GM18868 (cell line): Measurements from ENCODE around the gene CASTOR2.
"Not testable (repeated sequence)": the region's sequence is repeated elsewhere in the genome, so short reads cannot be mapped to it uniquely, and the experiment has no call there.

ENCODE experiments used
- ATAC-seq: cut with Tn5 transposase; IDR thresholded peaks from one replicate; pipeline ENCODE4 v1.9.1; 2021; ENCODE audit warnings: mild to moderate bottlenecking, moderate library complexity; ENCODE audit not compliant: unreplicated experiment

CASTOR2 gene

DNA sequence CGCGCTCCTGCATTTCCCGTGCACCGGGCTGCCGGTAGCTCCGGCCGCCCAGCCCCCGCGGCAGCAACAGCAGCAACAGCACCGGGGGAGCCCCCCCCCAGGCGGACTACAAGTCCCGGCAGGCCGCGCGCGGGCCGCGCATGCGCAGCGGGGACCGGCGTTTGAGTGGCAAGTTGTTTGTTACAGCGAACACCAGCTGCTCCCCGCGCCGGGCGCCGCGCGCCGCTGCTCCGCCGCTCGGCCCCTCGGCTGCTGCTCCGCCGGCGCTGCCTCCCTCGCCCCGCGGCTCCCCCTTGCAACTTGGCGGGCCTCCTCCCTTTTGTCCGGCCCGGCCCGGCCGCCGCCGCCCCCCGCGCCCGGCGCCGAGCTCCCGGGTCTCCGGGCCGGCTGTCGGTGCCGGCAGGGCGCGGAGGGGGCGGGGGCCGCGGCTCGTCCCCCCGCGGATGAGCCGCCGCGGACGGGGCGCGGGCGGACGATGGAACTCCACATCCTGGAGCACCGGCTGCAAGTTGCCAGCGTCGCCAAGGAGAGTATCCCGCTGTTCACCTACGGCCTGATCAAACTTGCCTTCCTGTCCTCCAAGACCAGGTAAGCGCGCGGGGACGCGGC, at the start of gene CASTOR2:
Gene CASTOR2 (plus strand): TSS at position 195 of the 609 bp plus-strand sequence. CDS start 281 bp downstream, at position 476.
- peak; percentile 91 for ATAC-seq

DNA sequence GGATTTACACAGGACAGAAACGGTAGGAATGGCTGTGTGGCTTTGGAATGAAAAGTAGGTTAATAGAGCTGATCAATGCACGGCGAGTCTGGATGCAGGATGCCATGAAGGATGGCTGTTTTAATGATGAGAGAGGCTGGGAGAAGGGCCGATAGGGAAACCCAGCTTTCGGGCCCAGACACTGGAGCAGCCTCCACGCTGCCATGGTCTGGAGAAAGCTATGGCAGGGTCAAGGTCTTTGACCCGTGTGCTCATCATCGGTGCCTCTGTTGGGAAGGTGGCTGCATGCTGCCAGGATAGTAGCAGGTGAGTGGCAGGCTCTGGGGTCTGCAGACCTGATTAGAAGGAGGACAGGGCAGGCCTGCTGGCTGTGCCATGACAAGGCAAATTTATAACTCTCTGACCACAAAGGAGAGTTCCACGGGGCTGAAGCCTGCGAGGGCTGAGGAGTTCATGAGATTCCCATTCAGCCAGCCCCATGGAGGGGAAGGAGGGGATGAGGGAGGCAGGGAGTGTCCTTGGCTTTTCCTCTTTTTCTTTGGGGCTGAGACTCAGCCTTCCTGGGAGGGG, 42.1 kb upstream of the CASTOR2 start:
- ATAC-seq, result not testable (repeated sequence)

DNA sequence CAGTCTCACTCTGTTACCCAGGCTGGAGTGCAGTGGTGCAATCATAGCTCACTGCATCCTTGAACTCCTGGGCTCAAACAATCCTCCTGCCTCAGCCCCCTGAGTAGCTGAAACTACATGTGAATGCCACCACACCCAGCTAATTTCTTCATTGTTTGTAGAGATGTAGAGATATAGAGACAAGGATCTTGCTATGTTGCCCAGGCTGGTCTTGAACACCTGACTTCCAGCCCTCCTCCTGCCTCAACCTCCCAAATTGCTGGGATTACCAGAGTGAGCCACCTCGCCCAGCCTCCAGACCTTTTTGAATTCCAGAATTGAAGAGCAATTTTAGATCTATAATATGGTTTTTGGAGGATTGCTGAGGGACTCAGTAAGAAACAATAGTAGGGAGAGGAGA, 40.9 kb upstream of the CASTOR2 start:
- ATAC-seq, result not testable (repeated sequence)

DNA sequence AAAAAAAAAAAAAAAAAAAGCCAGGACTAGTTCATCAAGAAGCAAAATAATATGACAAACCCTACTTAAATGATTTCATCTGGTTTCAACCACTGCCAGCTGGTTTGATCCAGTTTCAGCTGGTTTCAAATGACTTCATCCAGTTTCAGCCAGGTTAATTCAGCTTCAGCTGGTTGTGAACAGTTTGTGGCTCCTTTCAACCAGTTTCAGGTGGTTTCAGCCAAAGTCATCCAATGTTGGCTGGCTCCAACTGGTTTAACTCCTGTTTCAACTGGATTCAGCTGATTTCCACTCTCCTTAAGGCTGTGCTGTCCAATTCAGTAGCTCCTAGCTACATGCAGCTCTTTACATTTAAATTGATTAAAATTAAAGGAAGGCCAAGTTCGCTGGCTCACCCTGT, 37.5 kb upstream of the CASTOR2 start:
- ATAC-seq, result not testable (repeated sequence)

DNA sequence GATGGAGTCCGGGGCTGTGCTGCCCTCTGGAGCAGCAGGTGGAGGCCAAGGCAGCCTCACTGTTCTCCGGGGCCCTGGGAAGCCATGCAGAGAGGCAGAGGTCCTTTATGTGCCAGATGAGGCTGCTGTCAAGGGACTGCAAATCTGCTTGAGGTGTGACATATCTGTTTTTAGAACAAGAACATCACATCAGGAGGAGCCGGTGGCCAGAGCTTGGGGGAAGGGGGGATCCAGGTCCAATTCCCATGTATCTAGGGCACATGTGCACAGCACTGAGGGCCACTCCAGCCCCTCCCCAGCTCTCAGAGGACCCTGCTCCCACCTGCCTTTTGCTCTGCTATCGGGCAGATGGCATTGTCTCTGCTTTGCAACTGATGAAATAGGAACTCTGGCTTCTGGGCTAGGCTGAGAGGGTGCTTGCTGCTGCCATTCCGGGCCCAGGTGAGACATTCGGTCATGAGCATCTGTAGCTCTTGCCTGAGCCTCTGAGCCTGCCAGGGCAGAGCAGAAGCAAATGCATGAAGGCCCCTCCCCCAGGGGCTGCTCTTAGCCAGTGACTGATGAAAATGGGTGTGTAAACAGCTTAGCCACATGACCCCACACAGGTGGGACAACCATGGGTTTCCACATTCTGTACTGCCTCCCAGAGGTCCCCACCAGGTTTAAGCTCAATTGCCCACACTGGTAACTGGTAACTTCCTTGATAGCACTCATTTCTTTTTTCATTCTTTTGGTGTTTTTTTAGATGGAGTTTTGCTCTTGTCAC, 32.8 kb upstream of the CASTOR2 start:
- peak; percentile 67 for ATAC-seq

DNA sequence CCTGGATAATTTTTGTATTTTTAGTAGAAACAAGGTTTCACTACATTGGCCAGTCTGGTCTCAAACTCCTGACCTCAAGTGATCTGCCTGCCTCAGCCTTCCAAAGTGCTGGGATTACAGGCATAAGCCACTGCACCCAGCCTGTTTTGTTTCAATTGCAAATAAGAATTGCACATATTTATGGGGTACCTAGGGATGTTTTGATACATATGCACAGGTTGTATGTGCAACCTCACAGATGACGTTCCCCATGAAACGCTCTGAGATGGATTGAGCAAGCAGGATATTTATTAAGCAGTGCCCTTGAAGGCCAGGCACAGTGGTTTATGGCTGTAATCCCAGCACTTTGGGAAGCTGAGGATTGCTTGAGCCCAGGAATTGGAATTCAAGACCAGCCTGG, 25.1 kb upstream of the CASTOR2 start:
- ATAC-seq, result not testable (repeated sequence)

DNA sequence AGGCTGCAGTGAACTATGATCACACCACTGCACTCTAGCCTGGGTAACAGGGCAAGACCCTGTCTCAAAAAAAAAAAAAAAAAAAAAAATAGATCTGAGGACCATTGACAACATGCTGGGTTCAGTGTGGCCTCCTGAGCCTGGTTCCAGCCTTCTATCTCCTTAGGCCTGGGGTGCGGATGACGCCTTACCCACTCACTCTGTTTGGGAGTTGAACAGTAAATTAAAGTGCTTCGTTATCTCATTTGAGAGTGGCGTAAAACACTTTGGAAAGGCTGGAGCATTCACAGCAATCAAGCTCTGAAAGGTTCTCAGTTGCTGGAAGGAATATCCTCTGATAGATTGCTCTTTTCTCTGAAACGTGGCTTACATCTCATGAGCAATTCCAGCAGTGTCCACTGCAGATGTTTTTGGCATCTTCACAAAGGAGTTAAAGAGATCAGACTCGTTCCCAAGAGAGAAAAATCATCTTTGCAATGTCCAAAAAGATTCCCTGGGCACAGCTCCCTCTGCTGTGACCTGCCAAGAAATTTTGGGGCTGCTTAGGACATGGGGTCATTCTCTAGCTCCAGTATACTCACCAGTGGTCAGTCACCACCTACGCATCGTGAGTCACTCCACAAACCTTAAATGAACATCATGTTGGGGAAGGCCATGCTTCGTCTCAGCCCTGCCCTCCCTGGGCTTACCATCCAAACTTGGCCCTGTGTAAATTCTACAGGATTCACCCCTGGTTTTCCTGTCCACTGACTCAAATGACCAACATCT, 23.0 kb upstream of the CASTOR2 start:
- not testable (repeated sequence) for ATAC-seq

DNA sequence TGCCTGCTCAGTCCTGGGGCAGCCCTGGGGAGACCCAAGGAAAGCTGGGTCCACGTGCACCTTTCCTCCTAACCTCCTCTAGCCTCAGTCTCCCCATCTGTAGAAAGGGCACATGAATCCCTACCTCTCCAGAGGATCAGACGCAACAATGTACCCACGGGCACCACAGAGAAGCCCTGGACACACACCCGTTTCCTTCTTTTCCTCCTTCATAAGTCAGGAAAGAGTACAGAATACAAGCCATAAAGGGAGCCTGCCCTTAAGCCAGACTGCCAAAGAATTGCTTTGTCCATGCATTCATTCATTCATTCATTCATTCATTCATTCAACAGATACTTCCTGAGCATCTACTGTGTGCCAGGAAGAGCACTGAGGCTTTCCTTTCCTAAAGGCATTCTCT, 20.6 kb upstream of the CASTOR2 start:
- not testable (repeated sequence) for ATAC-seq

DNA sequence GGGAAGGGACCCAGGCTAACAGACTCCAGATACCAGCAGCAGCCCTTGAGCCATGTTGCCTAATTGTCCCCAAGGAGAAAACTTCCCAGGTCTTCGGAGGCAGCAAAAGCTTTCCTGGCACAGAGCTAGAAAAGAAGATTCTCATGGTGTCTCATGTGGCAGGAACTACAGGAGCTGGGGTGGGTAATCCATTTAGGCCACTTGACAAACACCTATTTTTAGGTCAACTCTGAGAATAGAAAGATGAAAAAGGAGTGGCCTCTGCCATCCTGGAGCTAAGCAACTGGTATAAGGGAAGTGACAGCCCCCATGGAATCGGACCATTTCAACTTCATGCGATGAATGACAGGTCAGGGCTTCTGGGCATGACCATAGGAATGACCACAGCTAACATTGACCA, 16.8 kb upstream of the CASTOR2 start:
- not testable (repeated sequence) for ATAC-seq

DNA sequence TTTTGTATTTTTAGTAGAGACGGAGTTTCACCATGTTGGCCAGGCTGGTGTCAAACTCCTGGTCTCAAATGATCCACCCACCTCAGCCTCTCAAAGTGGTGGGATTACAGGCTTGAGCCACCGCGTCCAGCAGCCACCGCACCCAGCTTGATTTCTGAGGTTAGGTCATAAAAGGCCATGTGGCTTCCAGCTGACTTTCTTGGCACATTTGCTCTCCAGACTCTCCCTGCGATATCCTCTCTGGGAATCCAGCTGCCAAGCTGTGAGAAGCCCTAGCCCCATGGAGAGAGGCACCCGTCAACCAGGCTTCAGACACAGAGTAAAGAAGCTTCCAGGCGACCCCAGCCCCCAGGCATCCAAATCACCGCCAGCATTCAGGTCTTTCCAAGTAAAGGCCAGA, 10.7 kb upstream of the CASTOR2 start:
- not testable (repeated sequence) for ATAC-seq

DNA sequence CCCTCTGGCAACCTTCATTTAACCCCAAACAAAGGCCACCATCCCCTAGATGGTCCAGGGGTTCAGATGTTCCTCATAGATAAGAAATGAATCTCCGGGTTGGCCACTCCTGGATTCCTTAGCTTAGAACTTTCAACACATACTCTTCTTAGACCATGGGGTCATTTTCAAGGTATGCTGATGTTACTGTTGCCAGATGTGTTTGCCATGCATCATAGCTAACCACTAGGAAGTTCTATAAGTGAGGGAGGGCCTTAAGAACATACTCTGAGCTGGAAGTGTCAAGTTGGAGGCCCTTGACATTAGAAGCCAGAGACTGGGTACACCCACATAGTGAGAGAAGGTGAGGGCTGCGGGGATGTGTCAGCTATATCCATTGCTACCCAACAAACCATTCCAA, 6.2 kb upstream of the CASTOR2 start:
- ATAC-seq, result not testable (repeated sequence)

DNA sequence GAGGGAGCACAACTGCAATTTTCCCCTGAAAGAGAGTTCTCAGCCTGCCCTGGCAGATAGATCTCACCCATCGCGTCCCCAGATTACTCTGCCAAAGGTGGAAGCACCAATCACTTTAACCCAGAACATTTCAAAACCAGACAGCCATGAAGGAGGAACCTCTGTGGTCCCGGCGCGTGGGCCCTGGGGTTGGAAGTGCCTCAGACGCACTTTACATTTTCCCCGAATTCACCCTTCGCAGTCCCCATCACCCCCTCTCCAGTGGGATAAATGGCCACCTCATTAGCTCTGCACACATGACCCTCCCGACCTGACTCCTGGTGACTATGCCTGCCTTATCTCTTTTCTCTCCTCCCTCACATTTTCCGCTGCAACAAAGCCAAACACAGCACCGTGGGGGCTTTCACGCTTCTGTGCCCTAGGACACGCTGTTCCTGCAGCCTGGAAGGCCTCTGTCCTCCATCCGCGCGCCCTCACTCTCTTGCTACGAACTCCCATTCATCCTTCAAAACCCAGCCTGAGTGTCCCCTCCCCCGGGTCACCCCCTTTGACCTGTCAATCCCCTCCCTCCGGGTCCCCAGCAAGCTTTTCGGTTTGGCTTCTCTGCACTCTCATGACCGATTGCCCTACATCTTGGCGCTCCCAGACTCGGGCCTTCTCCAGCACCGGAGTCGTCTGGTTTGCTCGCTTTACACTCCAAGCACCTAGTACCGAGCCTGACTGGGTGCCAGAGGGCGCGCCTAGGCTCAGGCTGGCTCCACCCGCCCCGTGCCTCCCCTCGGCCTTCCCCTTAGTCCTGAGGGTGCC, 598 bp upstream of the CASTOR2 start:
- peak; percentile 41 for ATAC-seq

DNA sequence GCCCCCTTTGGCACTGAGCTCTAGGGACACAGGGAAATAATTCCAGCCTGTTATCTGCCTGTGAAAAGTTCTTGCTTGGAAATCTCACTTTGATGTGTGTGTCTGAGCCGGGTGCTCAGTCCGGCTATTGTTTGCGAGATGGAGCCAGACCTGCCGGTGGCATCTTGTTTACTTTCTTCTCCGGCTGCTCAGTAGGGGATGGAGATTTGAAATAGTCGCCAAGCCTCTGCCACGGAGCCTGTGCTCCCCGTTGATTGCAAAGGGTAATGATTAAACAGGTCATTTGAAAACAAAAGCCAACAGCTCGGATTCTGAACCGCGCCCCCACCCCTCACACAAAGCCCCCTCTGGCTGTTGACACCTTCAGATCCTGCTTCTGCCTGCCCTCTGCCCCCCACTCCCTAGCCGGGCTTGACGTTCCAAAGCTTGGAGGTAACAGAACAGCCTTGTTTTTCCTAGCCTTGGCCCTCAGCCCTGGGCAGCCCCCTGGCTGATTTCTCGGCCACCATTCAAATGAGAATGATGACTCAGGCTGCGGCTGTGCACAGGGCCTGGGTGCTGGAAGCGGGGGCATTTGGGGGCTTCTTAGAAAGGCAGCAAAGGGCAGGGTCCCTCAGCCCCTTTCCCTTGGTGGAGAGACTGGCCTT, 1.8 kb downstream of the CASTOR2 start:
- ATAC-seq, result not testable (repeated sequence)

DNA sequence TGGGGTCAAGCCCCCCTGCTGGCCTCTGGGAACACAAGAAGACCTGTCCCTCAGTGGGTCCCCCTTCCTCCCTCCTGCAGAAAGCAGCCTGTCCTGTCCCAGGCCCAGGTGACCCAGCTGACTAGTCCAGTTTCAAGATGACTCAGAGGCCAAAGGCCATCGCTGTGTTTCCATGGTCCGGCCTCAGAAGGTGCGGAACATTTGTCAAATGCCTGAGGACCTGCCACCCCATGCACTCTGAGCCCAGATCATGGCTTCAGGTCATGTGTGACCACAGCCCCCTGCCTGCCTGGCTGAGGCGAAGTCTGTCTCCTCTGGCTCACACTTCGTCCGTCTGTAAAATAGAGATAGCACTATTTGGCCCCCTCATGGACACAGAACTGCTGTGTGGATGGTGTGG, 2.4 kb downstream of the CASTOR2 start:
- ATAC-seq, result not testable (repeated sequence)

DNA sequence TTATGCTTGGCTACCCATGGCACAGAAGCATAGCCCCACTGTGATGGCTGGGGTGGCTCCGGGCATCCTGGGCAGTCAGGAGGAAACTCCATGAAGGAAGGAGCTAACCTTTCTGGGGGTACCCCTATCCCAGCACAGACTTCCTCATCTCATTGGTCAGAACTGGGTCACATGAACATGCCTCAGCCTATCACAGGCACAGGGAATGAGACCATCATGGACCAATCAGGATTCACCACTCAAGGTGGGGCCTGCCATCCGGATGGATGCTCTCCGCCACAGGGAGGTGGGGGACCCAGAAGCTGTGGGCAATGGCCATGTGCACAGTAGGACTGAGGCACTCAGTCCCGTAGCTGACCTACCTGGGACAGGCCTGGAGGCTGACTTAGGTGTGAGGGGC, 6.9 kb downstream of the CASTOR2 start:
- not testable (repeated sequence) for ATAC-seq

DNA sequence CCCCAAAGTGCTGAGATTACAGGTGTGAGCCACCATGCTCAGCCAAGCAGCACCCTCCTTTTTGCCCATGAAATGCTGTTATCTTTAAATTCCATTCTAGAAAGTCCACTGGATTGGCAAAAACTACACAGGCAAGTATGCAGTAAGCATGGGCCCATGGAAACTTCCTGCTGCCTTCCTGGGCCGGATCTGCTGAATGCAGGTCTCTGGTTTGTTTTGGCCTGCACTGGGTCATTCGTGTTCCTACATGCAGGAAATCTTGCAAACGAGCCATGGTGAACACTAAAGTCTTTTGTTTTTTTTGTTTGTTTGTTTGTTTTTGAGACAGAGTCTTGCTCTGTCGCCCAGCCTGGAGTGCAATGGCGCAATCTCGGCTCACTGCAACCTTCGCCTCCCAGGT, 7.9 kb downstream of the CASTOR2 start:
- not testable (repeated sequence) for ATAC-seq

DNA sequence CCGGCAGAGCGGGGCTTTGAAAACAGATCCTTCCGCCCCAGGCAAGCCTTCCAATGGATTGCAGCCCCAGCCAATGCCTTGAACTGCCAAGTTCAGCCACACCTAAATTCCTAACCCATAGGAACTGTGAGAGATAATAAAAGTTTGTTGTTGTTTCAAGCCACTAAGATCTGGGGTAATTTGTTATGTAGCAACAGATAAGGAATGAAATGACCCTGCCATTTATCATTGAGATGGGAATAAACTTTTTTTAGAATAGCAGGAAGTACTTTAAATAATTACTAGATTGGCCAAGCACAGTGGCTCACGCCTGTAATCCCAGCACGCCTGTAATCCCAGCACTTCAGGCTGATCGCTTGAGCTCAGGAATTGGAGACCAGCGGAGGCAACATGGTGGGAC, 11.5 kb downstream of the CASTOR2 start:
- ATAC-seq, result not testable (repeated sequence)

DNA sequence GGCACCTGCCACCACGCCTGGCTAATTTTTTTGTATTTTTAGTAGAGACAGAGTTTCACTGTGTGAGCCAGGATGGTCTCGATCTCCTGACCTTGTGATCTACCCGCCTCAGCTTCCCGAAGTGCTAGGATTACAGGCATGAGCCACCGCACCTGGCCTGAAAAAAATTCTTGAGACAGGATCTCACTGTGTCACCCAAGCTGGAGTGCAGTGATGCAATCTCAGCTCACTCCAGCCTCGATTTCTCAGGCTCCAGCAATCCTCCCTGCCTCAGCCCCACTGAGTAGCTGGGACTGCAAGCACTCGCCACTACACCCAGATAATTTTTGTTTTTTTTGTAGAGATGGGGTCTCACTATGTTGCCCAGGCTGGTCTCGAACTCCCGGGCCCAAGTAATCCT, 13.0 kb downstream of the CASTOR2 start:
- not testable (repeated sequence) for ATAC-seq

DNA sequence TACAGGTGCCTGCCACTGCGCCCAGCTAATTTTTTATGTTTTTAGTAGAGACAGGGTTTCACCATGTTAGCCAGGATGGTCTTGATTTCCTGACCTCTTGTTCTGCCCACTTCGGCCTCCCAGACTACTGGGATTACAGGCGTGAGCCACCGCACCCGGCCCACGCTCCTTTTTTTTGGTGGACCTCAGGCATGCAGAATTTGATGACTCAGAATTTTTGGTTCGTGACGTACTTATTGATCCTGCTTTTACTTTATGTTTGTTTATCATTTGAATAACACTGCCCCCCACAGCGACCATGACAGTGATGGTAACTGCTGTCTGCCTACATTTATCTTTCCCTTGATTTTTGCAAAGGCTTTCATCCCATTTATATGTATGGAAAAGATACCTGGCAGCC, 23.9 kb downstream of the CASTOR2 start:
- ATAC-seq, result not testable (repeated sequence)

DNA sequence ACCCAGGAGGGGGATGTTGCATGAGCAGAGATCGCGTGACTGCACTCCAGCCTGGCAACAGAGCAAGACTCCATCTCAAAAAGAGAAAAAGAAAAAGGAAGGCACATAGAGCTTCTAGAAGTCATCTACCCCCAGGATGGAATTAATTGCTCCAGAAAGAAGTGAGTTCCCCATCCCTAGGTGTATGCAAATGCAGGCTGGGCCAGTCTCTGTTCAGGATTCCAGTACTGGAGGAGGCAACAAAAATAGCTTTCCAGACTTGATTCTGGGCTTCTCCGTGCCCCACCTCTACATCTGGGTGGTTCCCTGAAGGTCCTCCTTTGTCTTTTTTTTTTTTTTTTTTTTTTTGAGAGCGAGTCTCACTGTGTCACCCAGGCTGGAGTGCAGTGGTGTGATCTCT, 28.6 kb downstream of the CASTOR2 start:
- ATAC-seq, result no peak
